Esophagus squamous epithelium (tissue), 5 donors: ENCODE results near the gene THAP10. TPM values are rescaled to one million over a fixed set of nuclear protein-coding genes. Genes with fewer than 3 reads are reported as not detected.
"Not testable (repeated sequence)": the region's sequence is repeated elsewhere in the genome, so short reads cannot be mapped to it uniquely, and the experiment has no call there.

Experiments
- DNase-seq: peaks from one replicate; lab custom pipeline; 2025; lab: John Stamatoyannopoulos, UW
- H3K27ac ChIP-seq, 4 donors: fragments of 200-600 bp; sonication (generic); one replicate each; pipeline ENCODE4 v1.5.1; 2016 to 2019; ENCODE audit warnings: mild to moderate bottlenecking in 1 of 4
- H3K27me3 ChIP-seq, 4 donors: fragments of 200-600 bp; sonication (generic); 1 replicate in 3 of 4; 2 replicates in 1 of 4; pipeline versions ENCODE4 v1.5.1 to v1.6.0; 2017 to 2021; ENCODE audit warnings: antibody characterized with exemption in 1 of 4
- H3K36me3 ChIP-seq, 3 donors: fragments of 200-600 bp; sonication (generic); one replicate each; pipeline ENCODE4 v1.5.1; 2016 to 2019
- H3K4me1 ChIP-seq, 3 donors: fragments of 200-600 bp; sonication (generic); one replicate each; pipeline ENCODE4 v1.5.1; 2017 to 2019
- H3K4me3 ChIP-seq, 4 donors: fragments of 200-600 bp; sonication (generic); 1 replicate in 3 of 4; 2 replicates in 1 of 4; pipeline ENCODE4 v1.5.1; 2016 to 2019; ENCODE audit warnings: mild to moderate bottlenecking in 2 of 4, moderate library complexity in 1 of 4
- H3K9me3 ChIP-seq, 3 donors: fragments of 200-600 bp; sonication (generic); one replicate each; pipeline ENCODE4 v1.5.1; 2016 to 2019
- POLR2A ChIP-seq, 4 donors: fragments of 450-650 bp; IDR thresholded peaks; one replicate each; pipeline ENCODE4 v1.6.1; 2017; ENCODE audit warnings: antibody characterized with exemption in 4 of 4, mild to moderate bottlenecking in 4 of 4, moderate library complexity in 3 of 4
- WGBS, 2 donors: methylation state at CpG; one replicate each; pipeline ENCODE4 v1.1.5; 2018; 5-methylcytosine and 5-hydroxymethylcytosine counted together
- intact Hi-C: fragments of 100-400 bp; cut with DNase I; formaldehyde crosslinking; loops from one replicate; pipeline ENCODE4 v1.15.0; 2022
- total RNA-seq, 4 donors: library from RNA; depleted of rRNA; stranded (reverse); fragments of >200 nt; gene quantifications; one replicate each; pipeline ENCODE4 v1.1.0, GENCODE V29; 2016
- TF ChIP-seq, protein P1 (sequence below), 6 experiments: fragments of 450-650 bp in 4 of 6; fragments of 200-600 bp in 2 of 6; sonication (generic) in 2 of 6; IDR thresholded peaks; one replicate each; pipeline ENCODE4 v1.5.1; 2016 to 2019; ENCODE audit warnings: antibody characterized with exemption in 6 of 6, mild to moderate bottlenecking in 4 of 6, moderate library complexity in 4 of 6
- donor health status: DM: yes; HTN: yes; CAD: no.

The THAP10 gene
- total RNA-seq, 4 donors from 2014 or later = 1.5 to 3.0 (median 2.3) TPM

DNA sequence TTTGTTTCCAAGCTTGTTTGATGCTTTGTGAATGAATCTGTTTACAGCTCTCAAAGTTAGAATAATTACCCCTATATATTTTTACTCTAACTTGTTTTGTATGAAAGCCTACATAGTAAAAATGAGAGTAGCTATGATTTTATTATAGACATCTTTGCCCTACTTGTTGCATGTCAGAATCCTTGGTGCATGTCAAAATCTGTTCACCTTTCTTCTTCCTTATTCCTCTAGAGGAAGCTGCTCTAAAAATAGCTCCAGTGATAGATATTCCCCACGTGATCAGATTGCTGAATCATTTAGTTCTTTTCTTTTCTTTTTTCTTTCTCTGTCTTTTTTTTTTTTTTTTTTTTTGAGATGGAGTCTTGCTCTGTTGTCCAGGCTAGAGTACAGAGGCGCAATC lies 40.2 kb upstream of the THAP10 start:
- 59 to 60% methylated on average over 2 of the region's 2 CpGs for WGBS, 2 donors
- H3K27ac ChIP-seq = no peak overlapping the region

DNA sequence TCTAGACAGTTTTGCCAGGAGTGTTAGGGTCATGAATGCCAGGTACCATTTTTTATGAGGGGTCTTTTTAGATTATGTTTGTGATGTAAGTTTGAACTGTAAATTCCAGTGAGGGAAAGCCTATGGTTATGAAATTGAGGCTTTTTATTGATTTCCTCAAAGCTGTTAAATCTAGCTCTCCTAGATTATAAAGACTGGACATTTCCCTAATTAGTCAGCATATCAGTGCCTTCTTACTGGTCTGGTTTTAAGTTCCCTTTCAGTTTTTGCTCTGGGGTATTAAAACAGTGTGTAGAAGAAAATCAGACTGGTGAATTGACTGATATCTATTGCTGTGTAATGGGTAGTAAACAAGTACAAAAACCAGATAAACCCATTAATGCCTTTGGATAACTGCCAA lies 39.6 kb upstream of the THAP10 start:
- intact Hi-C loops = no loop called here

More for the DNA sequence above, 40.2 kb upstream of the THAP10 start:
- H3K4me3 ChIP-seq = no peak overlapping the region
- H3K4me1 ChIP-seq = no peaks in the 10 kb centered on the region
- TF ChIP-seq, protein P1, sequence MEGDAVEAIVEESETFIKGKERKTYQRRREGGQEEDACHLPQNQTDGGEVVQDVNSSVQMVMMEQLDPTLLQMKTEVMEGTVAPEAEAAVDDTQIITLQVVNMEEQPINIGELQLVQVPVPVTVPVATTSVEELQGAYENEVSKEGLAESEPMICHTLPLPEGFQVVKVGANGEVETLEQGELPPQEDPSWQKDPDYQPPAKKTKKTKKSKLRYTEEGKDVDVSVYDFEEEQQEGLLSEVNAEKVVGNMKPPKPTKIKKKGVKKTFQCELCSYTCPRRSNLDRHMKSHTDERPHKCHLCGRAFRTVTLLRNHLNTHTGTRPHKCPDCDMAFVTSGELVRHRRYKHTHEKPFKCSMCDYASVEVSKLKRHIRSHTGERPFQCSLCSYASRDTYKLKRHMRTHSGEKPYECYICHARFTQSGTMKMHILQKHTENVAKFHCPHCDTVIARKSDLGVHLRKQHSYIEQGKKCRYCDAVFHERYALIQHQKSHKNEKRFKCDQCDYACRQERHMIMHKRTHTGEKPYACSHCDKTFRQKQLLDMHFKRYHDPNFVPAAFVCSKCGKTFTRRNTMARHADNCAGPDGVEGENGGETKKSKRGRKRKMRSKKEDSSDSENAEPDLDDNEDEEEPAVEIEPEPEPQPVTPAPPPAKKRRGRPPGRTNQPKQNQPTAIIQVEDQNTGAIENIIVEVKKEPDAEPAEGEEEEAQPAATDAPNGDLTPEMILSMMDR (IDR thresholded peaks at IDR 0.05) = no peak
- TF ChIP-seq POLR2A (IDR thresholded peaks at IDR 0.05) = no peak
- no peaks in the 10 kb centered on the region for H3K27me3 ChIP-seq
- DNase-seq = no peak
- intact Hi-C loops = no loop called here
- H3K9me3 ChIP-seq = no peaks in the 10 kb centered on the region
- no peaks in the 10 kb centered on the region for H3K36me3 ChIP-seq

DNA sequence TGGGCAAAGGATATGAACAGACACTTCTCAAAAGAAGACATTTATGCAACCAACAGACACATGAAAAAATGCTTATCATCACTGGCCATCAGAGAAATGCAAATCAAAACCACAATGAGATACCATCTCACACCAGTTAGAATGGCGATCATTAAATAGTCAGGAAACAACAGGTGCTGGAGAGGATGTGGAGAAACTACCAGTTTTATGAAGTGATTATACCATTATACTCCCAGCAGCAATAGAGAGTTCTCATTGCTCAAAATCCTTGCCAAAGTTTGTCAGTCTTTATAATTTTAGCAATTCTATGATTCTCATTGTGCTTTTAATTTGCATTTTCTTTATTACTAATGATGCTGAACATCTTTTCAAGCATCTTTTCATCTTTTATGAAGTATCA lies 34.7 kb upstream of the THAP10 start:
- not testable (repeated sequence) for H3K27me3 ChIP-seq, H3K9me3 ChIP-seq

More for the DNA sequence above, 39.6 kb upstream of the THAP10 start:
- no peaks in the 10 kb centered on the region for H3K9me3 ChIP-seq
- no peak overlapping the region for H3K4me3 ChIP-seq
- no peak overlapping the region for H3K27ac ChIP-seq
- no peaks in the 10 kb centered on the region for H3K4me1 ChIP-seq
- H3K36me3 ChIP-seq = no peaks in the 10 kb centered on the region
- H3K27me3 ChIP-seq = no peaks in the 10 kb centered on the region
- no peak for DNase-seq
- no peak for TF ChIP-seq POLR2A (IDR thresholded peaks at IDR 0.05)
- TF ChIP-seq, protein P1 (IDR thresholded peaks at IDR 0.05) = no peak

DNA sequence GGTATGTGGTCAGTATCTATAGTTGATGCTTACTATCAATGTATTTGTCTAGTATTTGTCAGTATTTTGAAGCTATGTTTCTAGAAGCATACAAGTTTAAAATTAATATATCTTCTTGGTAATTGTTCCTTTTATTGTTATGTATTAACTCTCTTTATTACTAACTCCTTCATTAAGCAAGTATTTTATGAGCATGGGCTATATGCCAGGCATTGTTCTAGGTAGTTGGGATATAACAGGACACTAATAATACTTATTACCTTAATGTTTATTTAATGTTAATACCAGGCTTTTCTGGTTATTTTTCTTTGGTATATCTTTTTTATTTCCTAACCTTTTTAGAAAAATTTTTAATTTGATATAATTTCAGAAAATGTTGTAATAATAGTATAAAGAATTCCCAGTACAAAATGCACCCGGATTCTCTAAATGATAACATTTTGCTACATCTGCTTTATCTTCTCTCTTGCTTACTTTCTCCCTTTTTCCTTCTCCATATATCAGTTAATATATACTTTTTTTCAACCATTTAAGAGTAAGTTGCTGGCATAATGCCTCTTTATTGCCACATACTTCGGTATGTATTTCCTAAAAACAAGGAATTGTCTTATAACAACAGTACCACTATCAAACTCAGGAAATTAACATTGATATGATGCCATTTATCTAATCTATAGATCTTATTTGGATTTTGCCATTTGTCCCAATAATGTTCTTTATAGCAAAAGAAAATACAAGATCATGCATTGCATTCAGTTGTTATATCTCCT lies 31.3 kb upstream of the THAP10 start:
- no peak overlapping the region for H3K4me3 ChIP-seq
- no peak overlapping the region for H3K27ac ChIP-seq
- WGBS, 2 donors = 84 to 87% methylated on average over 2 of the region's 2 CpGs
- H3K4me1 ChIP-seq = no peaks in the 10 kb centered on the region
- H3K9me3 ChIP-seq = no peaks in the 10 kb centered on the region
- no peak for DNase-seq
- intact Hi-C loops = no loop called here
- no peaks in the 10 kb centered on the region for H3K27me3 ChIP-seq
- TF ChIP-seq POLR2A (IDR thresholded peaks at IDR 0.05) = no peak
- TF ChIP-seq, protein P1 (IDR thresholded peaks at IDR 0.05) = no peak
- no peaks in the 10 kb centered on the region for H3K36me3 ChIP-seq

More for the DNA sequence above, 34.7 kb upstream of the THAP10 start:
- H3K4me3 ChIP-seq, H3K4me1 ChIP-seq, H3K36me3 ChIP-seq, DNase-seq, intact Hi-C loops, H3K27ac ChIP-seq: not testable (repeated sequence)
- 57 to 73% methylated on average over 1 of the region's 1 CpG for whole genome bisulfite sequencing, 2 donors

DNA sequence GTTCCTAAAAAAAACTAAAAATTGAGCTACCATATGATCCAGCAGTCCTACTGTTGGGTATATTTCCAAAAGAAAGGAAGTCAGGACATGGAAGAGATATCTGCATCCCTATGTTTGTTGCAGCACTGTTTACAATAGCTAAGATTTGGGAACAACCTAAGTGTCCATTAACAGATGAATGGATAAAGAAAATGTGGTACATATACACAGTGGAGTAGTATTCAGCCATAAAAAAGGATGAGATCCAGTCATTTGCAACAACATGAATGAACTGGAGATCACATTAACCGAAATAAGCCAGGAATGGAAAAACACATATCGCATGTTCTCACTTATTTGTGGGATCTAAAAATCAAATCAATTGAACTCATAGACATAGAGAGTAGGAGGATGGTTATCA lies 29.9 kb upstream of the THAP10 start:
- intact Hi-C loops = no loop called here
- no peaks in the 10 kb centered on the region for H3K36me3 ChIP-seq
- WGBS, 2 donors = 94 to 98% methylated on average over 2 of the region's 2 CpGs
- no peak overlapping the region for H3K27ac ChIP-seq
- no peak for DNase-seq
- H3K9me3 ChIP-seq = no peaks in the 10 kb centered on the region
- H3K4me3 ChIP-seq = no peak overlapping the region
- H3K4me1 ChIP-seq = no peaks in the 10 kb centered on the region
- H3K27me3 ChIP-seq = no peaks in the 10 kb centered on the region
- no peak for TF ChIP-seq POLR2A (IDR thresholded peaks at IDR 0.05)
- TF ChIP-seq, protein P1 (IDR thresholded peaks at IDR 0.05) = no peak
